ENCODE measurements around the gene SLC35G2. TPM values are rescaled to one million over a fixed set of nuclear protein-coding genes. Genes with fewer than 3 reads are reported as not detected.
"Not testable (repeated sequence)": the region's sequence is repeated elsewhere in the genome, so short reads cannot be mapped to it uniquely, and the experiment has no call there.

The SLC35G2 gene
- total RNA-seq, 2 donors from 2014 or later: 0.74 to 1.2 TPM

DNA sequence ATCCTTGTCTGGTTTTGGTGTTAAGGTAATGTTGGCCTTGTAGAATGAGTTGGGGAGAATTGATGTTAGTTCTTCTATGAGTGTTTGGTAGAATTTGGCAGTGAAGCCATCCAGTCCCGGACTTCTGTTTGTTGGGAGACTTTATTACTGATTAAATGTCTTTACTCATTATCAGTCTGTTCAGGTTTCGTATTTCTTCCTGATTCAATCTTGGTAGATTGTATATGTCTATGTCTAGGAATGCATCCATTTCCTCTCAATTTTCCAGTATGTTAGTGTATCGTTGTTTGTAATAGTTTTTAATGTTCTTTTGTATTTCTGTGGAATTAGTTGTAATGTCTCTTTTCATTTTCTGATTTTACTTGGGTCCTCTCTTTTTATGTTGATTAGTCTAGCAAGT lies 82.5 kb downstream of the SLC35G2 start:
- Histone ChIP-seq H3K36me3 (no peaks in the 10 kb centered on the region), H3K27me3 (no peaks in the 10 kb centered on the region), H3K4me1 (no peaks in the 10 kb centered on the region), H3K9ac (ENCODE audit: low read depth in 2 of 2, low read length in 2 of 2) (no peak overlapping the region), H3K9me3 (no peaks in the 10 kb centered on the region), H3K4me3 (no peak overlapping the region), H3K27ac (no peak overlapping the region)
- TF ChIP-seq, protein P1, sequence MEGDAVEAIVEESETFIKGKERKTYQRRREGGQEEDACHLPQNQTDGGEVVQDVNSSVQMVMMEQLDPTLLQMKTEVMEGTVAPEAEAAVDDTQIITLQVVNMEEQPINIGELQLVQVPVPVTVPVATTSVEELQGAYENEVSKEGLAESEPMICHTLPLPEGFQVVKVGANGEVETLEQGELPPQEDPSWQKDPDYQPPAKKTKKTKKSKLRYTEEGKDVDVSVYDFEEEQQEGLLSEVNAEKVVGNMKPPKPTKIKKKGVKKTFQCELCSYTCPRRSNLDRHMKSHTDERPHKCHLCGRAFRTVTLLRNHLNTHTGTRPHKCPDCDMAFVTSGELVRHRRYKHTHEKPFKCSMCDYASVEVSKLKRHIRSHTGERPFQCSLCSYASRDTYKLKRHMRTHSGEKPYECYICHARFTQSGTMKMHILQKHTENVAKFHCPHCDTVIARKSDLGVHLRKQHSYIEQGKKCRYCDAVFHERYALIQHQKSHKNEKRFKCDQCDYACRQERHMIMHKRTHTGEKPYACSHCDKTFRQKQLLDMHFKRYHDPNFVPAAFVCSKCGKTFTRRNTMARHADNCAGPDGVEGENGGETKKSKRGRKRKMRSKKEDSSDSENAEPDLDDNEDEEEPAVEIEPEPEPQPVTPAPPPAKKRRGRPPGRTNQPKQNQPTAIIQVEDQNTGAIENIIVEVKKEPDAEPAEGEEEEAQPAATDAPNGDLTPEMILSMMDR (IDR thresholded peaks at IDR 0.05): no peak
- DNase-seq: no peak
- intact Hi-C loops (cut with DNase I): no loop called here

DNA sequence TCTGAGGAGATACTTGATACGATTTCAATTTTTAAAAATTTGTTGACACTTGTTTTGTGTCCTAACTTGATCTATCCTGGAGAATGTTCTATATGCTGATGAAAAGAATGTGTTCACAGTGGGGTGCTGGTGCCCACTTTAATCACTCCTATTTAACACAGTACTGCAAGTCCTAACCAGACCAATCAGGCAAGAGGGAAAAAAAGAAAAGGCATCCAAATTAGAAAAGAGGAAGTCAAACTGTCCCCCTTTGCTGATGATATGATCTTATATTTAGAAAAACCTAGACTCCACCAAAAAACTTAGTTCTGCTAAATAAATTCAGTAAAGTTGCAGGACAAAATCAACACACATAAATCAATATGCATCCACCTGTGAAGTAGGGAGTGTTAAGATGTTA lies 83.6 kb downstream of the SLC35G2 start:
- H3K27ac ChIP-seq; DNase-seq; H3K4me1 ChIP-seq; H3K9me3 ChIP-seq; H3K4me3 ChIP-seq; H3K9ac ChIP-seq (ENCODE audit: low read depth in 2 of 2, low read length in 2 of 2); H3K36me3 ChIP-seq; intact Hi-C loops (cut with DNase I); H3K27me3 ChIP-seq: not testable (repeated sequence)

DNA sequence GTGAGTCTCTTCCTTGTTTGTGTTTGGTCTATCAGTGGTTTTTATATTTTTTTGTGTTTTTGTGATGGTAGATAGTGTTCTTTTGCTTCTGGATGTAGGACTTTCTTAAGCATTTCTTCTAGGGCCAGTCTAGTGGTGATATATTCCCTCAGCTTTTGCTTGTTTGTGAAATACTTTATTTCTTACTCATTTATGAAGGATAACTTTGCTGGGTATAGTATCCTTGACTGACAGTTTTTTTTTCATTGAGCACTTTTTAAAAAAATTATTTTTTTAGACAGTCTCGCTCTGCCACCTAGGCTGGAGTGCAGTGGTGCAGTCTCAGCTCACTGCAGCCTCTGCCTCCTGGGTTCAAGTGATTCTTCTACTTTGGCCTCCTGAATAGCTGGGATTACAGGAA lies 85.0 kb downstream of the SLC35G2 start:
- no peaks in the 10 kb centered on the region for H3K36me3 ChIP-seq
- DNase-seq: no peak
- no peak overlapping the region for H3K9ac ChIP-seq (ENCODE audit: low read depth in 2 of 2, low read length in 2 of 2)
- H3K27ac ChIP-seq: no peak overlapping the region
- TF ChIP-seq, protein P1 (IDR thresholded peaks at IDR 0.05): no peak
- H3K27me3 ChIP-seq: no peaks in the 10 kb centered on the region
- intact Hi-C loops (cut with DNase I): no loop called here
- no peaks in the 10 kb centered on the region for H3K9me3 ChIP-seq
- H3K4me1 ChIP-seq: no peaks in the 10 kb centered on the region
- no peak overlapping the region for H3K4me3 ChIP-seq

DNA sequence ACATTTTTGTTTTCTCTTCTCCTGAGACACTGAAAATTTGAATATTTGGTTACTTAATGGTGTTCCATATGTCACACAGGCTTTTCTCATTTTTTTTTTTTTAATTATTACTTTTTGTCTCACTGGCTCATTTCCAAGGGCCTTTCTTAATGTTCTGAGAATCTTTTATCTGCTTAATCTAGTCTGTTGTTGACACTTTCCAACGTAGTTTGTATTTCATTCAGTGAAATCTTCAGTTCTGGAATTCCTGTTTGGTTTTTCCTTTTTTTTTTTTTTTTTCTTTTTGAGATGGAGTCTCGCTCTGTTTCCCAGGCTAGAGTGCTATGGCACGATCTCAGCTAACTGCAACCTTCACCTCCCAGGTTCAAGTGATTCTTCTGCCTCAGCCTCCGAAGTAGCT lies 85.8 kb downstream of the SLC35G2 start:
- TF ChIP-seq, protein P1 (IDR thresholded peaks at IDR 0.05): no peak
- no peak for DNase-seq
- intact Hi-C loops (cut with DNase I): no loop called here
- Histone ChIP-seq H3K9ac (ENCODE audit: low read depth in 2 of 2, low read length in 2 of 2) (no peak overlapping the region), H3K4me1 (no peaks in the 10 kb centered on the region), H3K36me3 (no peaks in the 10 kb centered on the region), H3K27ac (no peak overlapping the region), H3K4me3 (no peak overlapping the region), H3K9me3 (no peaks in the 10 kb centered on the region), H3K27me3 (no peaks in the 10 kb centered on the region)

Other genes starting within 250 kb of the SLC35G2 start
- gene STAG1, start 66.7 kb upstream of the SLC35G2 start, total RNA-seq: 10 to 100 TPM; 38.2 to 43.5 TPM
- gene NCK1, start 43.1 kb downstream of the SLC35G2 start, total RNA-seq: 10 to 100 TPM; 33.8 to 72.3 TPM
- under 1 TPM; 0.74 to 0.96 TPM for gene IL20RB, start 138.9 kb downstream of the SLC35G2 start, total RNA-seq